ENCODE results near the gene MPPED1.
A peak's percentile ranks its signal among the peaks of the same experiment; 100 is the strongest.

MPPED1 gene

DNA sequence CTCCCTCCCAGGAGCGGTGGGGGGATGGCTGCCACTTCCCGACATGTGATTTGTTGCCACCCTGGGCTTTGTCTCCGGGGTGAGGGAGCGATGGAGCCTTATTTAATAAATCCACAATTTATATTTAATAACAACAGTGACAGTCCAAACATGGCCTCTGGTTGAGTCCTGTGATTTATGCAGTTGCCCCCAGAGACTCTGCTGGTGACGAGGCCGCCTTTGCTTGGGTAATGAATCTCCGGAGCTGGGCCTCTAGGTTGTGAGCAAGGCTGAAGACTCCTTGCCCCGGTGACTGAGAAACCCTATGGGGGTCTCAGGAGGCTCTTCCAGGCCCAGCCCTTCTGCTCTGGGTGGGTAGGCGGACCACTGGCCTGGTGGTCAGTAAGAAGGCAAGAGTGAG is 16.7 kb downstream of the MPPED1 start:
- DNase-seq: no peak

DNA sequence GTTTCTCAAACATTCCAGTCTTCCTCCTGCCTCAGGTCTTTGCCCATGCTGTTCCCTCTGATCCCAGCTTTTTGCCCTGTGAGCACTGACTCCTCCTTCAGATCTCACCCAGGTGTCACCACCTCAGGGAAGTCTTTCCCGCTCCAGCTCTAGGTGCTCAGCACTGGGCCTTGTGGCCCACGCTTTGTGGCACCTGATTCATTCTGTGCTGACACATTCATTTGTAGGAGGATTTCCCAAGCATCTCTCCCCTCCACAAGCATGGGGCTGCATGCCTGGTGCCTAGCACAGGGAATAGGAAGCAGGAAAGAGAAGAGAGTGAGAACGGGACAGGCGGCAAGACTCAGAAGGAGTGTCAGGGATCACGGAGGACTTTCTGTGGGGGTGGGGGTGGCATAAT is 17.6 kb downstream of the MPPED1 start:
- peak in 10 of 56 donors; percentile 3 to 27 (median 11) for DNase-seq

DNA sequence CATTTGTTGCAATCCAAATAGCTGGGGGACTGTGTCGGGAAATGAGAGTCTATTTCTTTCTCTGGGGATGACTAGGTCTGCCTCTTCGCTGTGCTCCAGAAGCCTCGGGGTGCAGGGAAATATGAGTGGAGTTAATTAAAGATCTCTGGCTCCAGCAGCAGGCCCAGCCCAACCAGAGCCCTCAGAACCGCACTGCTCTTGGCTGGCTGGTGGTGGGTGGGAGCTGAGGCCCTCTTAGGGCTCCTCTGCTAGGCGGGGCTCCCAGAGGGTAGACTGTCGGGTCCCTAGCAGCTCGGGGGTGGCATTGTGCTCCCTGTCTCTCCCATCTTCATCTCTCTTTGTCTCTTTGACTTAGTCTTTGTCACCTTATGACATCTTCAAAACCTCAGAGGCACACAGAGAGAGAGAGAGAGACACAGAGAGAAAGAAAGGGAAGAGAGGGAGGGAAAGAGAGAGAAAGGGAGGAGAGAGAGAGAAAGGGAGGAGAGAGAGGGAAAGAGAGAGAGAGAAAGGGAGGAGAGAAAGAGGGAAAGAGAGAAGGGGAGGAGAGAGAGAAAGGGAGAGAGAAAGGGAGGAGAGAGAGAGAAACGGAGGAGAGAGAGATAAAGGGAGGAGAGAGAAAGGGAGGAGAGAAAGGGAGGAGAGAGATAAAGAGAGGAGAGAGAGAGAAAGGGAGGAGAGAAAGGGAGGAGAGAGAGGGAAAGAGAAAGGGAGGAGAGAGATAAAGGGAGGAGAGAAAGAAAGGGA is 20.2 kb downstream of the MPPED1 start:
- no peak for DNase-seq

DNA sequence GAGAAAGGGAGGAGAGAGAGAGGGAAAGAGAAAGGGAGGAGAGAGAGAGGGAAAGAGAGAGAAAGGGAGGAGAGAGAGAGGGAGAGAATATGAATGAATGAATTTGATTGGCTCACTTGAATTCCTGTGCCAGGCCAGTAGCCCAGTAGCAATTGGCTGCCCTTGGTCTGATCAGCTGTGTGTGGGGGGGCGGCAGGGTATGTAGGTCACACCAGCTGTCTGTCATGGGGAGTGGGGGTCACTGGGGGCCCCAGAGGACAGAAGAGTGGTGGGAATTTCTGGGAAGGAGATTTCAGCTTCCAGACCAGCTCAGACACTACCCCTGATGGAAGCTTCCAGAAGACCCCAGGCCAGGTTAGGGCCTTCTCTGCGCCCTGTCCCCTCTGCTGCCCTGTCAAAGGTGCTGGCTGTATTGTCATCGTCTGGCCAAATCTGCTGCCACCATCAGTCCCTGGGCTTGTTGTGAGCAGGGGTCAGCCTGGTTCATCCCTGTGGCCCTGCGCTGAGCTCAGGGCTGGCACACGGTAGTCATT is 21.1 kb downstream of the MPPED1 start:
- no peak for DNase-seq

DNA sequence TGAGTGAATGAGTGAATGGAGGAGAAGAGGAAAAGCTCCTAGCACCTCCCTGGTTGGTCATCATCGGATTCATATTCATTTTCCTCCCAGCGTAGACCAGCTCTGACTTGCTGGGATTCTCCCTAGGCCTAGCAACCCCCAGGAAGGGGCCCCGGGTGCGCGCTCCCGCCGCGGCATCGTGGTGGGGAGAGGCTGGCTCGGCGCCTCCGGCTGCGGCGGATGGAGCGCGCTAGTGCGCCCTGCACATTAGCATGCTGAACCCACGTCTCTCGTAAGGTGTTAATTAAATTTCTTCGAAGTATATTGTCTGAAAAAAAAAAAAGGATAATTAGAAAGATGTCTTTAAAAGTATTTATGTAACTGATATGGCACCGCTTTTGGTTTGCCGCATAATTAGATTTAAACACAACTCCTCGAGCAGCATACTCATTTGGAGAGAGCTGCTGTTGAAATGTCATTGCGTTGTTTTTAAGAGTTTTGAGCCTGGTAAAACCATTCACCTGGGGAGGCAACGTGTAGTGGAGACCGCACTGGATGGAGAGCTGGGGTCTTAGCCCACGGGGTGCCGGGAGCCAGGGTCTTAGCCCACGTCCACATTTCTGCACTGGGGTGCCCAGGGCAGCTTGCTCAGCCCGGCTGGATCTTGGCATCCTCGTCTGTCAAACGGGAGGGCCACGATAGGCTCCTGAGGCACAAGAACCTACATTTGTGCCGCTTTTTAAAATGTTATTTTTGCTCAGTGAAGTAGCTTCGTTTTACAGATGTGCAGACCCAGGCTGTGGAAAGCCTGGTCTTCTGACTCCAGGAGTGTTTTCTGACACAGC is 21.8 kb downstream of the MPPED1 start:
- no peak for DNase-seq

DNA sequence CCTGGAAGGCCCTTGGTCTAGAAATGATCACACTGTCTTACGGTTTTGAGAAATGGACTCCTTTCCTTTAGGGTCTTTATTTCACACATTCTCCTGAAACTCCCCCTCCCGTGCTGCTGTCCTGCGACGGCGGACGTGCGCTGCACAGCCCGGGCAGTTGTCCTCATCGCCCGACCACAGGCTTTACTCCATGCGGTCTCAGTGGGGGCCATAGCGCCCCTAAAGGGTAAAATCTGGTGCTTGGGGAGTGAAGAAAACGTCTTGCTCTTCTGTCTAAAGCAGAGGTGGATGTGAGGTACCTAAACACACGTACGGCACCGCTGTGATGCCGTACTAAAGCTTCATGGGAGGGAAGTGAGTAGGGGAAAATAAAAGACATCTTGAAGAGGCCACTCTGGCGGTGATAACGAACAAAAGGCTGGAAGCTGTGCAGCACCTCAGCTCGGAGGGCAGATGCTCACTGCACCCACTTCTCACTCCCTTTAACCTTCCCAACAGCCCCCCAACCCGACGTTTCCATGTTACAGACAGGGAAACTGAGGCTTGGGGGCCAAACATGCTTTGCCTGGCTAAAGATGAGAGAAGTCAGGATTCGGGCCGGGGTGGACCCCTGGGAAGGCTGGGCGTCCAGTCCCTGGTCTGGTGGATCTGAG is 22.6 kb downstream of the MPPED1 start:
- DNase-seq: no peak

DNA sequence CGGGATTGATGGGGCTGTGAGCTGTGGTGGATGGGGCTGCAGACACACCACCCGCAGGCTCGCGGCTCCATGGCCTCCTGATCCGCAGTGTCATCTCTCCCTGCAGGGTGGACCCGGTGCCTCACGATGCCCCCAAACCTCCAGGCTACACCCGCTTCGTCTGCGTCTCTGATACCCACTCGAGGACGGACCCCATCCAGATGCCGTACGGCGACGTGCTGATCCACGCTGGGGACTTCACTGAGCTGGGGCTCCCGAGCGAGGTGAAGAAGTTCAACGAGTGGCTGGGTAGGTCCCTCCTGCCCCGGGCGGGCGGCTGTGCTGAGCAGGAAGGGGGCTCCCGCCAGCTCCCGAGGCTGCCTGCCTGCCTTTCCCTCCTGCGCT is 23.1 kb downstream of the MPPED1 start:
- no peak for DNase-seq

DNA sequence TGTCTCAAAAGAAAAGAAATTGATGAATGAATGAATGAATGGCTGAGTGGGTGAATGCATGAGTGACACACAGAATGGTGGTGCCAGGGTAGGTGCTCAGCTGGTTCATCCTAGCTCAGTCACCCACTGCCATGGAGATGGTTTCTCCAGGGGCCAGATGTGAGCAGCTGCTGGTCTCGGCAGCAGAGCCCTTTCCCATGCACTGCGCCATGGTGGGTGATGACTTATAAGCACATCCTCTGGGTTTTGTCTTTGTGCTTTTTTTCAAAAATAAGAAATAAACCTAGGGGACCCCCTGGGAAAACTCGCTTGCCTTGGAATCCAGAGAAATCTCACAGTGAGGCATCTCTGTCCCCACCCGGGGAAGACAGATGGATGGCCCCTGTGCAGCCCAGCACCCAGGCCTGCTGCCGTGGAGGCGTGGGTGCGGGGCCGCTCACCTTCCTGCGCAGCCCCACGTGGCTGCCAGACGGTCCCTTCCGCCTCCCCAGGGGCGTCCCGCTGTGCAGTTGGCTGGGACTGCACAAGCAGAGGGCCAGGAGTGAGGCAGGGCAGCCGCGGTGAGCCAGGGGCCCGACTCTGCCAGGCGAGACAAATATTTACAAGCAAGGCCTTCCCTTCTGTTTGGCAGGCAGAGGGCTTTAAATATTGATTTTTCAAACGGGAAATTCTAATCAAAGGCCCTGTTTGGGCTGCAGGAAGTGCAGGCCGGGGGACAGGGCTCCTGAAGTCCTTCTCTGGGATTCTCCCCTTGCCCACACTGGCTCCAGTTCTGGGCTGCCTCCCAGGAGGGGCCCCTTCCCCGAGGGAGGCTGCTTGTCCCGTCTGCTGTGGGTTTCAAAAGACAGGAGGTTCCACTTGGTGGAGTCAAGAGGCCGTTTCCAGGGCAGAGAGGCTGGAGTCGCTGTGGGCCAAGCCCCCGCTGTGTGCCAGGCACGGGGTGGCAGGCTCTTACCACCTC is 24.3 kb downstream of the MPPED1 start:
- DNase-seq: peak in 7 of 56 donors; percentile 5 to 32 (median 24)

DNA sequence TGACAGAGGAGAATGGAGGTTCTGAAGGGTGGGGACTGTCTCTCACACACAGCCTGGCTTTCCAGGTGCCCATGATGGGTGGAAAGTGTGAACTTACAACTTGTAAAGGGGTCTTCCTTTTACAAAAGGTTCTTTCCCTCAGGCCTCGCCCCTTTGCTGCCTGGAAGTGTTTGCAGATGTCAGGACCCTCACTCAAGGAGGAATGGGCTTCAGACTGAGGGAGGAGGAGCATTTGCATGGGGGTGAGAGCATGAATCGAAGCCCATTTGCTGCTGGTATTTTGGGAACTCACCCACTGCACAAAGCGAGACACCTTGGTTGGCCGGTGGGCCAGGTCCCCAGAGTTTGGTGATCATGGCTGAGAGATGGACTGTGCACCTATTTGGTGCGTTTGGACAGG is 25.1 kb downstream of the MPPED1 start:
- DNase-seq: no peak

DNA sequence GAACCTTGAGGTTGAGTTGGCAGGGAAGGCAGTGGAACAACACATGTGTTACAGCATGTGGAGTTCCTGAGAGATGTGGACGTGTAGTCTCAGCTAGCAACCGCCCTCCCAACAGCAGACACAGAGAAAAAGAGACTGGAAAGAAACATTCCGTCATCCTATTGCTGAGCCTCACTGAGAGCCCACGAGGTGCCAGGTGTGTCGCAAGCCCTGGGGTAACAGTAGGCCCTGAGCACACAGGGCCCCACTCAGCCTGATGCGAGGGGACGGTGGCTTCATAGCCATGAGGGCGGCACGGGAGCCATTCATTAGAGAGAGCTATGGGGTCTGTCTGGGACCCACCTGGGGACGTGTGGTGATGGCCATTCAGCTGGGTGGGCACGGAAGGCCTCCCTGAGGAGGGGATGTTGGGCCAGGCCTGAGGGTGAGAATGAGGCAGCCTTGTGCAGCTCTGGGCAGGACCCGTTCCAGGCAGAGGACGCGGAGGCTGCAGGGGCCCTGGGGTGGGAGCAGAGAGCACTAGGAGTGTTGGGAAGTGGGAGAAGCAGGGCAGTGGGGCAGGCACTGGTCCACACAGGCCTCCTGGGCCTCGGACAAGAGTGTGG is 26.2 kb downstream of the MPPED1 start:
- DNase-seq: no peak

DNA sequence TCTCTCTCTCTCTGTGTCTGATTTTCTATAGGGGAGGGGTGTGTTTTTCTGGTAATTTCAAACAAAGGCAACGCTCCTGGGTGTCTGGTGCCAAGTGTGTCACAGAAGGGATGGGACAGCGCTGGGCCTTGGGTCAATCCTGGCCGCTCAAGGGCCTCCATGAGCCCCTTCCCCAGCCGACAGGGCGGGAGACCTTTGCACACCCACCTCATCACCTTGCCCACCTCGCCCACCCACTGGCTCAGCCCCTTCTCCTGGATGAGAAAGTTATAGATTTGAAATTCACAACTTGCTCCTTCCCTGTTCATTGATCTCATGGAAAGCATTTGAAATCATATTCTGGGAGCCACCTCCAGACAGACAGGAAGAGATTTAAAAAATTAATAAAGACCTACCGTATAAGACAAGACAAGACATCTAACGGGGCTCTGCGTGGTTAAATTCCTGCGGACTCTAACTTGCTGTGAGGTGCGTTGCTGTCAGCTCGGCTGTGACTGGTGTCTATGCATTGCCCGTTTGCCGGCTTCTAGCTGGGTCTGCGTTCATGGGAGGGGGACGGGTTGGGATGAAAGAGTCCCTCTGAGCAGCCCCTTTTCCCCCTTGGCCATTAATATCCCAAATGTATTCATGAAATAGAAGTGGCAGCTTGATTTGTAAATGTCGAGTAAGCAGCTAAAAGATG is 27.0 kb downstream of the MPPED1 start:
- DNase-seq: no peak

DNA sequence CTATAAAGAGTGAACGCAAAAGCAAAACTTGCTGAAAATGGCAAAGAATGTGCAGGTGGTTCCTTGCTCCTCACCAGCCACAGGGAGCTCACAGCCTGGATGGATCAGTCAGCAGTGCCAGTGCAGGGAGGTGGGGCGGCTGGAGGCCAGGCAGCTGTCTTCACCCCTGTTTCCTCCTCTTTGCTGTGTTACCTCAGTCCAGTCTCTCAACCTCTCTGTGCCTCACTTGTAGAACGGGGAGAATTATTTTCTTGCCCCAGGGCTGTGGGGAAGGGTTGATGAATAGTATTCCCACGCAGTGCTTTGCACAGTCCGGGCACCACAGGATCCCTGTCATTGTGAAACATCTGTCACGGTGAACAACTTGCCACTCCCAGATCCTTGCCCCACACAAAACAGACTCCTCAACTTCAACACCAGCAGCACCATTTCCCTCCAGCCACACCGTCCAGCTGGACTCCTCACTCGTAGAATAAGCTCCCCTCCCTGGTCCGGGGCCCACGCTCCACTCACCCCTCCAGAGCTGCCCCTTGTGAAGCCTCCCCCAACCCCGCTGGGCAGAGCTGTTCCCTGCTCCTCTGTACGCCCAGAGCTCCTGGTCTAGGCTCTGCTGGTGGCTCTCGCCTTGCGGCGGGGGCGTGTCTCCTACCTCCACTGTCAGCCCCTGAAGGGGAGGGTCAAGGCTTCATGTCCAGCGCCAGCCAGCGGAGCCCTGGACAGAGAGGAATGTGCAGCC is 27.7 kb downstream of the MPPED1 start:
- no peak for DNase-seq

DNA sequence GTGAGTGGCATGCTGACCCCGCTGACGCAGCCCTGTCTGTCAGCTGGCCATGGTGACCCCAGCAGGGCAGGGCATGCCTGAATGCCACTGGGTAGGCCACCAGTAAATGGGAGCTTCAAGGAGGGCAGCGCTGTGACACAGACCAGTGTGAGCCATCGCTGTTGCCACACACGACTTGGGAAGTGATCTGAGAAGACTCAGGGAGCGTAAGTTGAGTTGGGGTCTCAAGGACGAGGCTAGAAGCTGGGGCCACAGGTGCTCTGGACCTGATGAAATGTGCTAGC is 28.2 kb downstream of the MPPED1 start:
- DNase-seq: no peak

DNA sequence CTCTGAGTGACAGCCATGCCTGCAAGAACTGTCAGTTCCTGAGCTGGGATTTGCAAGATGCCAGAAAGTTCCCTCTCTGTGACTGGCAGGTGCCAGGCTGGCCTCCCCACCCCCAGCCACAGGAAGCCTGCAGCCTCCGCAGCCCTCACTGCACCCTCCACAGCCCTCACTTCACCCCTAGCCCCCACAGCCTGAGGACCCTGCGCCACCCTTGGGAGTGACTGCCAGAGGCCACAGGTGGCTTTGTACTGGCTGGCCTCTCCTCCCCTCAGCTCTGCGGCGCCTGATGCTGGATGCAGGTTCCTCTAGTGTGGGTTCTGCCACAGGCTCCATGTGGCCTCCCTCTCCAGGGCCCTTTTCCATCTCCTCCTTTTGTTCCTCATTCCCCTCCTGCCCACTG is 28.7 kb downstream of the MPPED1 start:
- no peak for DNase-seq

DNA sequence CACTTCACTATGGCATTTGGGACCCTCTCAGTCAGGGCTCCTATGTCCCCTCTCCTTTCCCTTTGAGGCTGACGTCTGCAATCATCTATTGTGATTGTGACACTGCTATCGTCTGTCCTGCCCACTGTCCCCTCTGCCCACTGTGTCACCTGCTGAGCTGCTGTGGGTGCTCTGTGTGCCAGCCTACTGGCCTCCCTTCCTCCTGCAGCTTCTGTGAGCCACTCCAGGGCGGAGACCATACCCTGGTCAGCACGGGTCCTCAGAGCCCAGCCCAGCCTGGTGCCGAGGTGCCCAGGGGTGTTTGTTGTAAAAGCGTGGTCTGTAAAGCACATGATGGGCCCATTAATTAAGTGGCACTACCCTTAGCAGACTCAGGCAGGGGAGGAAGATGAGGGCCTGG is 29.4 kb downstream of the MPPED1 start:
- no peak for DNase-seq

DNA sequence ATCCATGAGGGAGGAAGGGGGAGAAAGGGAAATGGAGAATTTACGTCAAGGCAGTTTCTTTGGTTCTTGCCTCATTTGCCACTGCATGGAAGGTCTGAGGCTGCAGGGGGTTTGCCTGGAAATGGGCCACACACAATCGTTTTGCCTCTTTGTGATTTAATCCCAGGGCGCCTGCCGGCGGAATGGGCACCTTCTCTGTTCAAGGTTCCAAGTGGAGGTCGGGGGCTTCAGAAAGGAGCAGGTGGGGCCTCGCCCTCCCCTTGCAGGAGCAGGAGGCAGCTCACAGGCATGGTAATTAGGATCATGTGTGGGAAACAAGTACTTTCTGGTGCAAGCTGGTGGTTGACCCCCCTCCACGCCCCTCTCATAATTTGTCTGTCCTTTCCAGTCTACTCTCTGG is 29.9 kb downstream of the MPPED1 start:
- DNase-seq: no peak

DNA sequence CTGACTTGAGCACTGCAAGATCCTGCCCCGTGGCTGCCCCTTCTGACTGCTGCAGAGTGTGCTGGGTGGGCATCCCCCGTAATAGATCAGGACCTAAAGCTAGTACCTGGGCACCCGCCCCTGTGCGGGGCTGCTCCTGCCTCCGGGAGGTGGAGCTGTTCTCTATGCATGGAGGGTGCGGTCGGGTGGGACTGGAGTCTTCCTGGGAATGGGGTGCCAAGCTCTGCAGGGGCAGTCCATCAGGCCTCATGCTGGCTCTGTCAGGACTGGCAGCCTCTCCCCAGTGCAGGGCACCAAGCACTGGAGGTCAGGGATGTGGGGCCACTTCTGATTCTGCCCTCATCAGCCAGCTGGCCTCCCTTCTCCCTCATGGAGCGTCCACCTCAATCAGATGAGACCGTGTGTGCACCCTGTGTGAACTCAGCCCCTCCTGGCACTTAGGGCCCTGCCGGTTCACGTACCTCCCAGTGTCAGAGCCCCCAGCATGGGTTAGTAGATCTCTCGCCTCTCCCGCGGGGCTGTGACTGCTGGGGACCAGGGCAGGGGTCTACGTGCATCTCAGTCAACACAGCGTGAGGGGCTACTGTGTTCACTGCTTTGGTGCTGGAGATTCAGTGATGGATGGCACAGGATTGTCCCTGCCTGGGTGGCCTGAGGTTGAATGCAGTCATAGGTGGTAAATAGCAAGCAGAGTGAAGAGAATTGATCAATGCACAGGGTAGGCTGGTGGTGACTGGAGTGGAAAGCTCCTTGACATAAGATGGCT is 30.8 kb downstream of the MPPED1 start:
- DNase-seq: no peak

DNA sequence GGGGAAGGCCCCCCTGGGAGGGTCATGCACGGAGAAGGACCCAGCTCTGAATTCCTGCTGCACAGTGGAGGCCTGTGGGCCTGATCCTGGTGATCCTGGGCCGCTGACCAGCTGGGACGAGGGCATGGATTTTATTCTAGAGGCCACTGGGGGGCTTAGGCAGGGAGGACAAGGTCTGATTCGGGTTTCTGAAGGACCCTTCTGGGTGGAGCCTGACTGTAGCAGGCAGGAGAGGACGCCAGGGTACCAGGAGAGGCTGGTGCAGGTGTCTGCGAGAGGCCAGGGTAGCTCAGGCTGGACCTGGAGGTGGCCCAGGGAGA is 31.3 kb downstream of the MPPED1 start:
- DNase-seq: no peak
